ENCODE data around the gene TMEM80. TPM values are rescaled to one million over a fixed set of nuclear protein-coding genes. Genes with fewer than 3 reads are reported as not detected.
"Not testable (repeated sequence)": the region's sequence is repeated elsewhere in the genome, so short reads cannot be mapped to it uniquely, and the experiment has no call there.

Gene TMEM80
- total RNA-seq: 9.1 TPM
- long read RNA-seq, partial matches to known transcripts: 3 of 15 reads
- long read RNA-seq, other reads (novel, unspliced or antisense): 12 of 15 reads

DNA sequence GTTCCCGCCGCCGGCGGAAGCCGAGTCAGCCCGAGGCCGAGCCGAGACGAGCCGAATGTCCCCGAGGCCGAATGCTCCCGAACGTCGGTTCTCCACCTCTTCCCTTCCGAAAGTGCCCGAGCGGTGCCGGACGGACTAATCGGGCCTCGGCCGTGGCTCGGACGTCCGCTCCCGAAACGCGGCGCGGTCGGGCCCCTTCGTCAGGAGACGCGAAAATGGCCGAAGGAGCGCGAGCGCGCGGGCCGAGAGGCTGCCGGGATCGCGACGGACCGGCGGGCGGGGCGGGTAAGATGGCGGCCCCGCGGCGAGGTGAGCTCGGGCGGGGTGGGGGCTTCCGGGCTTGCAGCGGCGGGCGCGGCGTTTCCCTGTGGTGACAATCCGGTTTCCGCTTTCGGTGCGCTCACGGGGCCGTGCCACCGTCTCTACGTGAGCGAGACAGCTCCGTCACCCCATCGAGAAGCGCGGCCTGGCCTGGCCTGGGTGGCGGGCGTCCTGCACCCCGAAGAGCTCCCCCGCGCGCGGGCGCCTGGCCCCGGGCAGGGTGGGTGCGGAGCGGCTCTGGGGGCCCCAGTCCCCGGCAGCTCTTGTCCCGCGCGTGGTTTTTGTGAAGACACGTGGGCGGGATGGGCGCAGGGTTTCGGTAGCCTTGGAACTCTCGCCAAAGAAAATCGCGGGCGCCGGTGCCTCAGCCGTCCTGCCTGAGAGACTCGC, at the start of gene TMEM80:
Gene TMEM80 (plus strand): TSS at position 279 of the 711 bp plus-strand sequence. CDS start 12 bp downstream, at position 291.
- DNase-seq (peak; percentile 100), ATAC-seq (ENCODE audit: poor library complexity) (peak; percentile 92)
- intact Hi-C loops (cut with DNase I): no loop called here

DNA sequence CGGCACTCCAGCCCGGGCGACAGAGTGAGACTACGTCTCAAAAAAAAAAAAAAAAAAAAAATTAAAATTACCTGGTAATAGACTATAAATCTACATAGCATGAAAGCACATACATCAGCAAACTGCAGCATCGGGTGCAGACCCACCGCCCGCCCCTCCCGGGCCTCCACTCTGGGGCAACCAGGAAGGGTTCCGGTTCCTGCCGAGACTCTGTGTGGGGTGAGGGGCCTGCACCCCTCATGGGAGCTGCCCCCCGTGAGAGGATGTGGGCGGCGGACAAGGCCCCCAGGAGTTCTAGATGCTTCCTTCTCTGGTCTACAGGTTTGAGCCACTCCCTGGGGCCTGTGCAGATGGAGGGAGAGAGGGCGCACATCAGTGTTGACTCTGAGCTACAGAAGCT, 49.4 kb upstream of the TMEM80 start:
- no peak for DNase-seq

DNA sequence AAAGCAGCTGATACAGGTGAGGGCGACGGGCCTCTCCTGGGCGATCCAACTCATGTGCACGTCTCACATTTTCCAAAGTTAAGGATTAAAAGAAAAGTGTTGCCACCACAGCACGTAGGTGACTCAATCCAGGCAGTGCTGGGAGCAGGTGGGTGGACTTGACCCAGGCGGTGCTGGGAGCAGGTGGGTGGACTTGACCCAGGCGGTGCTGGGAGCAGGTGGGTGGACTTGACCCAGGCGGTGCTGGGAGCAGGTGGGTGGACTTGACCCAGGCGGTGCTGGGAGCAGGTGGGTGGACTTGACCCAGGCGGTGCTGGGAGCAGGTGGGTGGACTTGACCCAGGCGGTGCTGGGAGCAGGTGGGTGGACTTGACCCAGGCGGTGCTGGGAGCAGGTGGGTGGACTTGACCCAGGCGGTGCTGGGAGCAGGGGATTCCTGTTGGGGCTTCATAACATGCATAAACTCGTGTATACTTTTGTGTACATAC, 47.9 kb upstream of the TMEM80 start:
- intact Hi-C loops (cut with DNase I); ATAC-seq (ENCODE audit: poor library complexity); DNase-seq: not testable (repeated sequence)

More for the DNA sequence above, 49.4 kb upstream of the TMEM80 start:
- ATAC-seq (ENCODE audit: poor library complexity): no peak
- intact Hi-C loops (cut with DNase I): no loop called here

DNA sequence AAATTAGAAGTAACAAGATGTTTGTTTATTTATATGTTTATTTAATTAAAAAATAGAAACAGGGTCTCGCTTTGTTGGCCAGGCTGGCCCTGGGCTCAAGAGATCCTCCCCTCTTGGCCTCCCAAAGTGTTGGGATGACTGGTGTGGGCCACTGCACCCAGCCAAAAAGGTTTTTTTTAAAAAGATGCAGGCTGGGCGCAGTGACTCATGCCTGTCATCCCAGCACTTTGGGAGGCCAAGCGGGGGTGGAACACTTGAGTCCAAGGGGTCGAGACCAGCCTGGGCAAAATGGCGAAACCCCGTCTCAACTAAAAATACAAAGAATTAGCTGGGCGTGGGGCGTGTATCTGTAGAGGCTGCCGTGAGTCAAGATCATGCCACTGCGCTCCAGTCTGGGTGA, 45.1 kb upstream of the TMEM80 start:
- ATAC-seq (ENCODE audit: poor library complexity) (no peak), DNase-seq (no peak)
- intact Hi-C loops (cut with DNase I): no loop called here

DNA sequence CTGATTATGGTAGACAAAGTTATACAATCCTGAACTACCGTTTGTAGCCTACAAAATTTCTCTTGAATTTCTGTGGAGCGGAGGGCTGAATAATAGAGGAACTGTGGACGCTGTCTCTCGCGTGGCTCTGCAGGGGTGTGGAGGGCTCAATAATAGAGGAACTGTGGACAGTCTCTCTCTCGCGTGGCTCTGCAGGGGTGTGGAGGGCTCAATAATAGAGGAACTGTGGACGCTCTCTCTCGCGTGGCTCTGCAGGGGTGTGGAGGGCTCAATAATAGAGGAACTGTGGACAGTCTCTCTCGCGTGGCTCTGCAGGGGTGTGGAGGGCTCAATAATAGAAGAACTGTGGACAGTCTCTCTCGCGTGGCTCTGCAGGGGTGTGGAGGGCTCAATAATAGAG, 42.5 kb upstream of the TMEM80 start:
- ATAC-seq (ENCODE audit: poor library complexity); intact Hi-C loops (cut with DNase I); DNase-seq: not testable (repeated sequence)

DNA sequence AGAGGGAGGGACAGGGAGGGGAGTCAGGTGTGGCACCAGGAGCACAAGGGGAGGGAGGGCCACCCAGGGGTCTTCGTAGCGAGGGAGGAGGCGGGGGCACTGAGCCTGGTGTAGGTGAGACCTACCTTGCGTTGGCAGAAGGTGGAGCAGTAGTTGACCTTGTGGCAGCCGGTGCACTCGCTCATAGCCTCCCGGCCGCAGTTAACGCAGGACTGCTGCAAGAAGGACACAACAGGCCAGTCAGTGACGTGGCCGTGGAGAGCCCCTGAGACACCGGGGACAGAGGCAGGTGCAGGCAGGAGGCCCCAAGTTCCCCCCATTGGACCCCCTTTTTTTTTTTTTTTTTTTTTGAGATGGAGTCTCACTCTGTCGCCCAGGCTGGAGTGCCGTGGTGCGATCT, 41.8 kb upstream of the TMEM80 start:
- ATAC-seq (ENCODE audit: poor library complexity): no peak
- intact Hi-C loops (cut with DNase I): no loop called here
- no peak for DNase-seq

DNA sequence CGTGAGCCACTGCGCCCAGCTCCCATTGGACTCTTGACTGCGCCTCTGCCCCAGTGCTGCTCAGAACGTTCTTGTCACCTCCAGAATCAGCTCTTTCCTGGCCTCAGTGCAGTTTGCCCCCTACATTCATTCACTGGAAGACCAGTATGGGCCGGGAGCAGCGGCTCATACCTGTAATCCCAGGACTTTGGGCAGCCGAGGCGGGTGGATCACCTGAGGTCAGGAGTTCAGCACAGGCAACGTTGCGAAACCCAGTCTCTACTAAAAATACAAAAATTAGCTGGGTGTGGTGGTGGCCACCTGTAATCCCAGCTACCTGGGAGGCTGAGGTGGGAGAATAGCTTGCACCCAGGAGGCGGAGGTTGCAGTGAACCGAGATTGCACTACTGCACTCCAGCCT, 41.2 kb upstream of the TMEM80 start:
- DNase-seq; intact Hi-C loops (cut with DNase I): not testable (repeated sequence)

DNA sequence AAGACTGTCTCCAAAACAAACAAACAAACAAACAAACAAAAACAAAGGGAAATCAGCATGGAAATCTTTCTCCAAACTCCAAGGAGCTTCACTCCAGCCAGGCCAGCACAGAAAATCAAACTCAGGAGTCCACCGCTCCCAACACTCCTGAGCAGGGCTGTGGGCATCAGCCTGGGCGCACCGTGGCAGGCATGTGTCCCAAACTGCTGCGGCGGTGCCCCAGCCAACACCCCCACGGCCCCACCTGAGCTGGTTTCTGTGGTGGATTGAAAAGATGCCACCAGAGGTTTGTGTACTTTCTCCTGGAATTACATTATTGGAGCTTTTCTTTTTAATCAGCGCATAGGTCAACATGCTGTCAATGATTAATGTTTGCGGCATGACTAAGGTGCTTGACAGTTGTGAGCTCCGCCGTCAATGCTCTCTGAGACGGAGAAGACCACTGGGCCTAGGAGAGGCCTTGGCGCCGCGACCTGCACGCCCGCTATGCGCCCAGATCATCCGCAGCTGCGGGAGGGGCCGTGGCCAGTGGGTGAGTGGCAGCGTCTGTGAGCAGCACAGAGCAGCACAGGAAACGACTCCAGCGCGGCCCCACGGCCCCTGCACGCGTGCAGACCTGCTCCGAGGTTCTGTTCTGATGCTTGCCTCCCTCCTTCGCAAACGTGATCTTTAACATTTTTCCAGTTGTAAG, 40.4 kb upstream of the TMEM80 start:
- ATAC-seq (ENCODE audit: poor library complexity): no peak
- intact Hi-C loops (cut with DNase I): no loop called here
- DNase-seq: no peak

More for the DNA sequence above, 41.2 kb upstream of the TMEM80 start:
- ATAC-seq (ENCODE audit: poor library complexity): not testable (repeated sequence)

DNA sequence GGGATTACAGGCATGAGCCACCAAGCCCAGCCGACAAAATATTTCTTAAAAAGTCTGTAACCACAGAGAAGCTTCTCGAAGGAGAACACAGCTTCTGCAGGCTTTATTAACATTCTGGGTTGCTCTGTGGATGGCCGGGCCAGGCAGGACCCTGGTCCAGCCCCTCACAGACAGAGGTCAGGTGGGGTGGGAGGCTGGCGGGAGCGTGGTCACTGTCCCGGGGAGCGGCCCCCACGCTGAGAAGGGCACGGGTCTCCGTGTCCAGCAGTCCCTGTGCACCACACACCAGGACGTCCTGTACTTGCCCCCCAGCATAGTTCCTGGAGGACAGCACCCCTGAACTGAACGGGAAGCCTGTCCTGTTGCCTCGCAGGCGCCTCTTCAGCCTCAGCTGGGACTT, 39.2 kb upstream of the TMEM80 start:
- DNase-seq (no peak), ATAC-seq (ENCODE audit: poor library complexity) (no peak)
- intact Hi-C loops (cut with DNase I): no loop called here

DNA sequence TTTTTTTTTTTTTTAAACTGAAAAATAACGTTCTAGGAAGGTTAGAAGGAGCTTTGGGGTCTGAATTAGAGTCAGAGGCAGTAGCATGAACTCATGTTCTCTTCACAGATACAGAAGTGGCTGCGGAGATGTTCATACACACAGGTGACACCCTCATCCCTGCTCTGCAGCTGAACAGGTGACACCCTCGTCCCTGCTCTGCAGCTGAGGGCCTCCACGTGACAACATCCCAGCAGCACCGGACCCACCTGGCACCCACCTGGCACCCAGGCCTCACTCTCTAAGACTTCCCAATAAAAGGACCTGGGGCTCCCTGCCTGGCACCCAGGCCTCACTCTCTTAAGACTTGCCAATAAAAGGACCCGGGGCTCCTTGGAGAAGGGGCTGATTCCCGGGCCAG, 38.8 kb upstream of the TMEM80 start:
- ATAC-seq (ENCODE audit: poor library complexity) (no peak), DNase-seq (no peak)
- intact Hi-C loops (cut with DNase I): no loop called here

DNA sequence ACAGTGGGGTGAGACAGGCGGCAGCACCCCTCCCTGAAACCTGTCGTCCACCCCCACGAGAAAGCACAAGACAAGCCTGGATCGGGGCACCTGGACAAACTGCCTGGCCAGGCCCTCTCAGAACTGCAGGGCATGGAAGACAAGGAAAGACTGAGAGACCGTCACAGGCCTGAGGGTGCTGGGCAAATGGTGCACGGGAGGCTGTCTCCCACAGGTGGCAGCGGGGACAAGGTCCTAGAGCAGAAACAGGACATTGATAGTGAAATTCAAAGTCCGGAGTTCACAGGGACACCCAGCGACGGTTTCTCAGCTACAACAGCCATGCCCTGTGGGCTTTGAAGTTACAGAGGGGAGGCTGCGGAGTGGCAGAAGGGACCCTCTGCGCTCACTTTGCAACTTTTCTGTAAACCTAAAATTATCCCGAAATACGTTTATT, 37.9 kb upstream of the TMEM80 start:
- intact Hi-C loops (cut with DNase I): no loop called here
- ATAC-seq (ENCODE audit: poor library complexity) (no peak), DNase-seq (no peak)

DNA sequence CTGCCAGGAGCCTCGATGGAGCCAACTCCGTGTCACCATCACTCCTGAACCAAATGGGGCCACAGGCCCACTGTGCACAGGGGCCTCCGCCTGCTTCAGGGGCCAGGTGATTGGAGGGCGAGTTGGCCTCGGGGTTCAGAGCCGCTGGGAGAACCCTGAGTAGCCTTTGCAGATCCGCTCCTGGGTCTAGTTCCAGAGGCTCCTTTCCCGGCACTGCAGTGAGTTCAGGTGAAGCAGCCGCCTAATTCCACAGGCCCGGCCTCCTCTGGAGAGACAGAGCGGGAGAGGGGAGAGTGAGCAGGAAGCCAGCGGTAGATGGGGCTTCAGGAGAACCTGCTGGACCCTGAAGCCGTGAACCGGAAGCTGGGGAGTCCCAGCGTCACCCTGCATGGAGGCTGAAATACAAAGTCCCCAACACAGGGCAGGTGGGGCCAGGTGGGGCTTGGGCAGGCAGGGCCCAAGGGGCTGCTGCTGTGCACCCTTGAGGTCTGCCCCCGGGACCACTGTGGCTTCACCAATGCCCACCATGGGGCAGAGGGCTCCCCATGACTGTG, 36.0 kb upstream of the TMEM80 start:
- intact Hi-C loops (cut with DNase I): loop anchor here (10.0 kb wide), 1 partner anchor 65 kb away; no protein-coding TSS in a partner anchor
- DNase-seq (no peak), ATAC-seq (ENCODE audit: poor library complexity) (no peak)

DNA sequence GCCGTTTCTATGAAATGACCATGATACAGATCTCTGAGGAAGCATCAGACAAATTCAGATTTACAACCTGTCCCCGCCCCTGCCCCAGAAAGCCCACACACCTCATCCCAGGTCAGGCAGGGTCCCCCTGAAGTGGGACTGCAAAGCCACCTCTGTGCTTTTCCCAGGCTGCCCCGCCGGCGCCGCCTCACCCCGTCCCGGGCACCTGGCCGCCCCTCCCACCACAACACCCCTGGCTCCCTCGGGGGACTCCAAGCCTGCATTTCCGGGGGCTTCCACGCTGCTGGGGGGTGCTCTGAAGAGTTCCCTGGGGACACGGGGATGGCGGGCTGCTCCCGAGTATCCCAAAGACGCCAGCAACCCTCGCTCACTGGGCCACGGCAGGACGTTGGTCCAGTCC, 35.3 kb upstream of the TMEM80 start:
- DNase-seq (no peak), ATAC-seq (ENCODE audit: poor library complexity) (no peak)
- intact Hi-C loops (cut with DNase I): loop anchor here (10.0 kb wide), 1 partner anchor 65 kb away; no protein-coding TSS in a partner anchor

DNA sequence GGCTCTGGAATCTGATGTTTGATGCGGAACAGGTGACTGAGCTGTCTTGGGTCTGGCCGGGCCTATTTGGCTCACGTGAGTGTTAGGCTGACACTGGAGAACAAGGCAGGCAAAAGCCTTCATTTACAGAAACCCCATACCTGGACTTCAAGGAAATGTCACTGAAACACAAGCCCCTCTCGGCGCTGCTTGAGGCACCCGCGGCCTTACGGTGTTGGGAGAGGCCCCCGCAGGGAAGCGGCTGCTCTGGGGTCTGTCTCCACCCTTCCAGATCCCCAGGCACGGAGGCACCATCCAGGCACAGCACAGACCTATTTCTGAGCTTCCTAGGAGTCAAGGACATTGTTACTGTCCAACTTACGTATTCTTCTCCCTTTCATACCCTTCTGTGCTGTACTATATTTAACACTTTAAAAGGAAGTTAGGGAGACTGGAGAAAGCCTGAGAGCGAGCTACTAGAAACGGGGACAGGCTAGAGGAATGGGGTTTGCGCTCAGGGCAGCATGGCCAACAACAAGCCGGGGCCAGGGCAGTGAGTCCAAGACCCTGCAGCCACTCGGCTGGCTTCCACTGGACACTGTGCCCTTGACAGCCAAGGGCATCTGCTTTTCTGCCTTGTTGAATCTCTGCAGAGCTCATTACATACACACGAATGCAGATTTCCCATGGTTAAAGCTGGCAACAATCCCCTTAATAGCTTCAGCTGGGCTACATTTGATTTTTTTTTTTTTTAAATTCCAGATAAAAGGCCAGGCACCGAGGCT, 34.8 kb upstream of the TMEM80 start:
- intact Hi-C loops (cut with DNase I): loop anchor here (10.0 kb wide), 1 partner anchor 64 kb away; no protein-coding TSS in a partner anchor
- ATAC-seq (ENCODE audit: poor library complexity) (peak; percentile 33), DNase-seq (no peak)

DNA sequence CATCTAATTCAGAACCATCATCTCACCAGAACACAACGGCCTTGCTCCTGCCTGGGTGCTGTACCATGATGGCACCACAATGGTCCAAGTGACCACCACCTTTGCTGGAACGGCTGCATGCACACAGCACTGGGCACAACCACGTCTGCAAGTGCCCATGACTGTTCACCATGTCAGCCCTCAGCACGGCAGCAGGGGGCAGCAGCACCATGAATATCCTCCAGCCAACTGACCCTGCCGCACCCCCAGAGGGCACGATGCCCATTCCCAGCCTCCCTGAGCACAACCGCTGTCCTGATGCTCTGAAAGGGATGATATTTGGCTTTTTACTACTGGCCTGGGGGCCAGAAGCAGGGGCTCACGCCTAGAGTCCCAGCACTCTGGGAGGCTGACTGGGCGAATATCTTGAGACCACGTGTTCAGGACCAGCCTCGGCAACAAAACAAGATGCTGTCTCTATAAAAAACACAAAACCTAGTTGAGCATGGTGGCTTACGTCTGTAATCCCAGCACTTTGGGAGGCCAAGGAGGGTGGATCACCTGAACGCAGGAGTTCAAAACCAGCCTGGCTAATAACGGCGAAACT, 32.8 kb upstream of the TMEM80 start:
- DNase-seq (peak; percentile 78), ATAC-seq (ENCODE audit: poor library complexity) (peak; percentile 69)
- intact Hi-C loops (cut with DNase I): loop anchor here (10.0 kb wide), 1 partner anchor 62 kb away; no protein-coding TSS in a partner anchor

DNA sequence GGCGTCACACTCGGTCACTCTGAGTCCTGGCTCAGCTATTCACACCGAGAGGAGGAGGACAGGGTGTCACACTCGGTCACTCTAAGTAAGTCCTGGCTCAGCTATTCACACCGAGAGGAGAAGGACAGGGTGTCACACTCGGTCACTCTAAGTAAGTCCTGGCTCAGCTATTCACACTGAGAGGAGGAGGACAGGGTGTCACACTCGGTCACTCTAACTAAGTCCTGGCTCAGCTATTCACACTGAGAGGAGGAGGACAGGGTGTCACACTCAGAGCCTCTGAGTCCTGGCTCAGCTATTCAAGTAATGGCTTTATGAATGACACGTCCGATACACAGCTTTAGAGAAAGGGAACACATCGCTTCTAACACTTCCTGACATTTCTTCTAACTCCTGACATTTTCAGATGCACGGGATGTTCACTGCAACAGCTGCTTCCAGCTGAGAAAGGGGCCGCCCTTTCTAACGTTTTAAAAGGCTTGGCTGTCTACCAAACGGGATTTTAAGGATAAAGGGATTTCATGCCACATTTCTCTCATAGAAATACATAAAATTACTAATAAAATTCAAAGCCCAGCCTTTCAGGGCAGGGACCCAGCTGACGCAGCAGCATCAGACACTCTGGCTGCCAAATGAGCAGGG, 30.4 kb upstream of the TMEM80 start:
- ATAC-seq (ENCODE audit: poor library complexity) (no peak), DNase-seq (no peak)
- intact Hi-C loops (cut with DNase I): loop anchor here (10.0 kb wide), 1 partner anchor 60 kb away; no protein-coding TSS in a partner anchor

DNA sequence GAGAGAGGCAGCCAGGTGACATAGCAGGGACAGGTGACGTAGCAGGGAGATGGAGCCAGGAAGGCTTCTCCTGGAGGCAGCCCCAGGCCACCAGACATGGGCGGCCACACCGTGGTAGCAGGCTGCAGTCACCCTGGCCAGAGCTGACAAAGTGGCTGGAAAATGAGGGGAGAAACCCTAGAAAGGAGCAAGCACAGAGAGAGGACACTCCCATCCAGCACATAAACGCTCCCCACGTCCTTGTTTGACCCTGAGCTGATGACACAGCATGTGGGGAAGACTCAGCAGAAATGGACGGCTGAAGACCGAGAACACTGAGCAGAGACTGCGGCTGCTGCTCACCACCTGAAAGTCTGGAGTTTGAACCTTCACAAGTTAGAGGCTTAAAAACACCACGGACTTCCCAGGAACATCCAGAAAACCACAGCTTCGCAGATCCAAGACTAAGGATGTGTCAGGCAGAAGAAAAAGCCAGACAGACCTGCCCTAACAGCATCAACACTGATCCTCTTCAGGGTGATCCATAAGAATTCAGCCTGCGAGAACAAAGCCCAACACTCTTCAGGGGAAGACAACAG, 29.8 kb upstream of the TMEM80 start:
- ATAC-seq (ENCODE audit: poor library complexity): peak; percentile 77
- DNase-seq: no peak

More for the DNA sequence above, 29.8 kb upstream of the TMEM80 start:
- intact Hi-C loops (cut with DNase I): loop anchor here (10.0 kb wide), 1 partner anchor 59 kb away; no protein-coding TSS in a partner anchor
